Measurements from ENCODE around the gene KDM4F.
"Not testable (repeated sequence)": the region's sequence is repeated elsewhere in the genome, so short reads cannot be mapped to it uniquely, and the experiment has no call there.

Gene KDM4F

GRCh38 chr11:95049122-95049521, at the start of gene KDM4F:
TSS of gene KDM4F (plus strand) at chr11:95049422.
- DNase-seq (ENCODE audit: low spot score): not testable (repeated sequence)

DNA sequence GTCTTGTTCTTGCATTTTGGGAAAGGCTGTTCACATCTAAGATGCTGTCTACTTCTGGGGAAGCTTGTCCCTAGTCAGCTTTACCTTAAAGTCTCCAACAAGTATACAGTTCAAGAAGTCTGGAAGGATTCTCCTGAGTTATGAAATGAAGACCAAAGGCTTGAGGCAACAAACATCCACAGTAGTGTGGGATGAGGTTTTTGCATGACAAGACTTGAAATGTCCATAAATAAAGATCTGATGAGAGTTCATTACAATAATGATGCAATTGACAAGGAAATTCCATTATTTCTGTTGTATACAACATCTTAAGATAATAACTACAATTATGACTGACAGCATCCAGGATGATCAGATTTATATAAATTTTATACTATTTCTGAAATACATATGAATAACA, 45.5 kb upstream of the KDM4F start:
- DNase-seq (ENCODE audit: low spot score): no peak

DNA sequence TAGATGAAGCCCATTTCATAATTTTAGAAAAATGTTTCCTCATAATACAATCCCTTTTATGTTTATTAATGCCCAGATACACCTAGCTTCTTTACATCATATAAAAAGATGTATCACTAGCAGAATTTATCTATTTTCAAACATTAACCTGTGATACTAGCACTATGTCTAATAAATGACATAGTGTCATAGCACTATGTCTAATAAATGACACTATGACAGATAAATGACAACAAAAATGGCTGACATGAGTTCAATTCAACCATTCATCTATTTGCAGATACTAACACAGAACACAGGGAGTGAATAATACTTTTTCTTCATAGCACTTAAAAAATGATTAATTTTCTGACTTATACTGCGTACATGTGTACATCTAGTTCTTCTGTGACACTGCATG, 43.6 kb upstream of the KDM4F start:
- DNase-seq (ENCODE audit: low spot score): no peak

- DNase-seq (ENCODE audit: low spot score): no peak
Observed at GRCh38 chr11:95011376-95011775, 37.8 kb upstream of the KDM4F start.

- DNase-seq (ENCODE audit: low spot score): no peak
Observed at GRCh38 chr11:95014184-95014821, 34.9 kb upstream of the KDM4F start.

- DNase-seq (ENCODE audit: low spot score): no peak
Observed at GRCh38 chr11:95016139-95016538, 33.1 kb upstream of the KDM4F start.

DNA sequence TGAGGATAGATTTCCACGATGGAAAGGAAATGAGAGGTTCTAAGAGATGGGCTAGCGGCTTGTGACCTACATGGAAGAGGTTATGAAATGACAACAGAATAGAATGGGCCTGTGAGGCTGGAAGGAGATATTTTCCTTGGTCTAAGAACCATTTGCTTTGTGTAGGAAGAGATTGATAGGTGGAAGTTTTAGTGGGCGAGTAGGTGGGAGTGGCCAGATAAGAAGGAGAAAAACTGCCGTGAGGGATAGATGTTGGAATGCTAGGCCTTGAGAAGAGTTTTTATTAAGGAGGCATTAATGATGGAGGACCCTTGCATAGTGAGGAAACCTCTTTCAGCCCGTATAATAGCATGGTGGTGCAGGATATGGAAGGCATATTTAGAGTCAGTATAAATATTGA, 27.8 kb upstream of the KDM4F start:
- DNase-seq (ENCODE audit: low spot score): not testable (repeated sequence)

DNA sequence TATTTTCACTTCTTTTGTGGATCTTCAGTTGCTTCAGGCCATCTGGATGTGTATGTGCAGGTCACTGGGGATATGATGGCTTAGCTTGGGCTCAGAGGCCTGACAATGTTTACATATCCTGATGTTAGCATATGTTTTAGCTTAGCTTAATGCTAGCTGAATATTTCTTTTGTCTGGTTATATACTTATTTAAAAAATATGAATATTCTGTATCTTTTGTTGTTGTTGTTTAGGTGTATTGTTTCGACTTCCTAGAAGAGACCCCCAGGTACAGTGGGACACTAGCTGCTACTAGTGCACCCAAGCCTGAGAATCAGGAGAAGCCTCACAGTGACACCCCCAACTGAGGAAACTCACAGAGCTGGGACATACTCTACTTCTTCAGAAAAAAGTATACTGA, 24.3 kb upstream of the KDM4F start, which contains the start of gene KDM4E:
KDM4E (plus strand) TSS at position 301 of the 400 bp plus-strand sequence. CDS start 300 bp downstream, outside the sequence.
- no peak for DNase-seq (ENCODE audit: low spot score)

DNA sequence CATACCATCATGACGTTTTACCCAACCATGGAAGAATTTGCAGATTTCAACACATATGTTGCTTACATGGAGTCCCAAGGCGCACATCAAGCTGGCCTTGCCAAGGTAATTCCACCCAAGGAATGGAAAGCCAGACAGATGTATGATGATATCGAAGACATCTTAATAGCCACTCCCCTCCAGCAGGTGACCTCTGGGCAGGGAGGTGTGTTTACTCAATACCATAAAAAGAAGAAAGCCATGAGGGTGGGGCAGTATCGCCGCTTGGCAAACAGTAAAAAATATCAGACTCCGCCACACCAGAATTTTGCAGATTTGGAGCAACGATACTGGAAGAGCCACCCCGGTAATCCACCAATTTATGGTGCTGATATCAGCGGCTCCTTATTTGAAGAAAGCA, 23.6 kb upstream of the KDM4F start:
- DNase-seq (ENCODE audit: low spot score): not testable (repeated sequence)

- DNase-seq (ENCODE audit: low spot score): no peak
Observed at GRCh38 chr11:95028357-95028756, 20.9 kb upstream of the KDM4F start.

- DNase-seq (ENCODE audit: low spot score): no peak
Observed at GRCh38 chr11:95033051-95033450, 16.2 kb upstream of the KDM4F start.

GRCh38 chr11:95035316-95035715, 13.9 kb upstream of the KDM4F start:
- no peak for DNase-seq (ENCODE audit: low spot score)

DNA sequence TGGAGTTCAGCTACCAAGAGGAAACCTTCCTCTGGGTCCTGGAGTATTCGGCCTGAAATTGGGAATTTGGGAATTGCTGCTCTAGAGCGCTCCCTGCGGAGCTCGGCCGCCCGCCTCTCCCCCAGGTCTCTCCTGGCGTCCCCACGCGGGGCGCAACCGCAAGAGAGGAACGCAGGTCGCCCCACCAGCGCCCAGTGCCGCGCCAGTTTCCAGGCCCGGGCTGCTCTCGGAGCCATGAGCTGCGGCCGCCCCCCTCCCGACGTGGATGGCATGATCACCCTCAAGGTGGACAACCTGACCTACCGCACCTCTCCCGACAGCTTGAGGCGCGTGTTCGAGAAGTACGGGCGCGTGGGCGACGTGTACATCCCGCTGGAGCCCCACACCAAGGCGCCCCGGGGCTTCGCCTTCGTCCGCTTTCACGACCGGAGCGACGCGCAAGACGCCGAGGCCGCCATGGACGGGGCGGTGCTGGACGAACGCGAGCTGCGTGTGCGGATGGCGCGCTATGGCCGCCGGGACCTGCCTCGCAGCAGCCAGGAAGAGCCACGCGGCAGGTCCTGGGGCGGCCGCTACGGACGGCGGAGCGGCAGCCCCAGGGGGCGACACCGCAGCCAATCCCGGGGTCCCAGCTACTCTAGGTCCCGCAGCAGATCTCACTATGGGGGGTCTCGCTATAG, 11.7 kb upstream of the KDM4F start:
- not testable (repeated sequence) for DNase-seq (ENCODE audit: low spot score)

DNA sequence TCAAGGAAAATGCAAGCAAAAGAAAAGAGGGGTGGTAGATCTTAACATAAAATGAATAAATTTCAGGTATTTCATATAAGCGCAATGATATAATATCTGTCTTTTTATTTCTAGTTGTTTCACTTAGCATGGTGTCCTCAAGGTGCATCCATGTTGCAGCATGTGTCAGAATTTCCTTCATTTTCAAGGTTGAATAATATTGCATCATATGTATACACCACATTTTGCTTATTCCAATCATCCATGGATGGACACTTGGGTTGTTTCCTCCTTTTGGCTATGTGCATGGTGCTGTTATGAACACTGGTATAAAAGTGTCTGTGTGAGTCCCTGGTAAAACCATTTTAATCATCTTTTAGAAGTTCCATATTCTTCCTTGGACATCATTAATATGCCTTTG, 7.0 kb upstream of the KDM4F start:
- DNase-seq (ENCODE audit: low spot score): no peak

- DNase-seq (ENCODE audit: low spot score): no peak
Observed at GRCh38 chr11:95042906-95043305, 6.3 kb upstream of the KDM4F start.

- DNase-seq (ENCODE audit: low spot score): no peak
Observed at GRCh38 chr11:95044010-95044409, 5.2 kb upstream of the KDM4F start.

DNA sequence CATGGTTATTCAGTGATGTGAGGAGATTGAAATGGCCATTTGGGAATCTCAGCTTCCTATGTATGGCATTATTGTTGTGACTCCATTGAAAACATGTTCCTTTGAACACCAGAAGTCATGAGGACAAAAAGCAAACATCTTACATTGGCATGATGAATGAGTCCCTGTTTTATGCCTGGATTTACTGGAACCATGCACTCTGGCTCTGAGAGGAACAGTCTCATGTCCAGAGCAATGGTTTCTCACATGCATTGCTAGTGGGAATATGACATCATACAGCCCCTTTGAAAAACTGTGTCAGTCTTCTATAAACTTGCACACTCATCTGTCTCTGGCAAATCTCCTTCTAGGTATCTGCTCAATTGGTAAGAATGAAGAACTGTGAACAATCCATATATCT, 3.4 kb upstream of the KDM4F start:
- DNase-seq (ENCODE audit: low spot score): no peak

DNA sequence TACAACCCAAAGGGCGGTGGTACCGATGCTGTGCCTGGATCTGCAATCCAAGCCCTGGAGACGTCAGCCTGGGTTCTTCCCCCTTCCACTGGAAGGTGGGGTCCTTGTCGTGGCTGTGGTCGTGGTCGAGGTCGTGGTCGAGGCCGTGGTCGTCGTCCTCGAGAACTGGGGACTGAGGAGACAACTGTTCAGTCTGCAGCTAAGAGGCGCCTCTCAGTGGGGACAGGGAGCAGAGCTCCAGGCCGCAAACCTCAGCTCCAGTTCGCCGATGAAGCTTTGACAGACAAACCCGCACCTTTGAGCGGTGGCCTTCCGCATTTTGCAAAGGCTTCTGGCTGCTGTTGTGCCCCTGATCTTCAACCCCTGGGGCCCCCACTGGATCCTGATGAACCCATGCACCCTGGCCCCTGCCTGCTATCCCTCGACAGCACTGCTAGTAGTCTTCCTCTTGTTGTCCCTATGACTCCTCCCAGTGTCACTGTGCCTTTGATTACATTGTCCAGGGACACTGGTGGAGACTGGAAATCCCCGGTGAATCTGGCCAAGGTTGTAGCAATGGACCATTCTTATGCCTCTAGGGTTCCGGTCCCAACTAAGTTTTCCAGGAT, 1.5 kb downstream of the KDM4F start:
- no peak for DNase-seq (ENCODE audit: low spot score)

- DNase-seq (ENCODE audit: low spot score): no peak
Observed at GRCh38 chr11:95054356-95054755, 5.1 kb downstream of the KDM4F start.

GRCh38 chr11:95055283-95055897, 6.2 kb downstream of the KDM4F start:
- no peak for DNase-seq (ENCODE audit: low spot score)

- no peak for DNase-seq (ENCODE audit: low spot score)
Observed at GRCh38 chr11:95057959-95058358, 8.7 kb downstream of the KDM4F start.

- no peak for DNase-seq (ENCODE audit: low spot score)
Observed at GRCh38 chr11:95058621-95059020, 9.4 kb downstream of the KDM4F start.

DNA sequence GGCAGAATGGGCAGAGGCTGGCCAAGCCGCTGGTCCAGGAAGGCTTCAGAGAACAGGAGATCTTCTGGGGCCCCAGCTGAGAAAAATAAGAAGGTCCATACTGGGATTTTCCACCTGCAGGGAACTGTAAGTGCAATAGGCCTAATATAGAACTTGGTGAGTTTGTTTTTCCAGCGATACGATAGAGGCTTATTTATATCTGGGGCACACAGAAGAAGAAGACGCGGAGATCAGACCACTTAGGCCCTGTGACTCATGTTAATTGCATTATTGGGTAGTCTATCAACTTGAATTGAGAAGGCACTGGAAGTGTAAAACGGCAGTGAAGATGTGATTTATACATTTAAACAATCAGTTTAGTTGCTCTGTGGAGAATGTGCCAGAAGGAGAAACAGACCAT, 9.8 kb downstream of the KDM4F start:
- no peak for DNase-seq (ENCODE audit: low spot score)

All from kidney tubule cell (primary cell).